Left cardiac atrium (tissue), 4 donors: ENCODE data around the gene TGDS. TPM values are rescaled to one million over a fixed set of nuclear protein-coding genes. Genes with fewer than 3 reads are reported as not detected.
A peak's percentile ranks its signal among the peaks of the same experiment; 100 is the strongest.

ENCODE experiments used
- ATAC-seq, 2 donors: fragments of 200-7000 bp; cut with Tn5 transposase; one replicate each; pipeline ENCODE4 v1.9.1; 2020; ENCODE audit warnings: mild to moderate bottlenecking in 2 of 2, moderate library complexity in 2 of 2
- DNase-seq: peaks from one replicate; pipeline ENCODE4 v3.0.0-alpha.2; 2020
- intact Hi-C, 2 donors: fragments of 100-400 bp; cut with DNase I; formaldehyde crosslinking; loops; one replicate each; pipeline versions ENCODE4 v1.14.1 to v1.15.1; 2022 to 2023
- total RNA-seq, 2 donors: library from RNA; stranded (reverse); fragmentation: NEBNext Ultra II Directional; extraction: Animal tissue kit (Norgen Biotek cat#: 25700); gene quantifications; one replicate each; pipeline ENCODE4 v1.2.1, GENCODE V29; 2021
- donor health status: DM: no; HTN: yes; CAD: no.
- donor health status: DM: no; HTN: yes; CAD: no; lungs with severe emphysema.
- donor health status: DM: yes; HTN: yes; CAD: no.
- donor health status: Dilated cardiomyopathy.

Gene TGDS
- total RNA-seq, 2 donors from 2014 or later, result 4.8 to 6.0 TPM

GRCh38 chr13:94602467-94602866 is 6.5 kb upstream of the TGDS start:
- no peak for ATAC-seq
- intact Hi-C loops, result no loop called here
- DNase-seq, result no peak

GRCh38 chr13:94601446-94602431 is 5.8 kb upstream of the TGDS start, which contains the start of gene GPR180:
TSS of gene GPR180 (plus strand) at chr13:94601857. CDS start at chr13:94601928, 71 bp downstream.
- ATAC-seq (peak; percentile 99 to 100), DNase-seq (peak; percentile 98)
- intact Hi-C loops, result no loop called here

GRCh38 chr13:94599877-94600276 is 3.9 kb upstream of the TGDS start:
- no peak for DNase-seq
- intact Hi-C loops, result no loop called here
- no peak for ATAC-seq

GRCh38 chr13:94598281-94598680 is 2.3 kb upstream of the TGDS start:
- DNase-seq (no peak), ATAC-seq (no peak)
- intact Hi-C loops, result no loop called here

- ATAC-seq, result peak in 1 of 2 donors; percentile 6
- DNase-seq, result no peak
- intact Hi-C loops, result loop anchor here in 1 of 2 donors (2.0 kb wide), 1 partner anchor 48 kb away; no protein-coding TSS in a partner anchor
These were observed 621 bp upstream of the TGDS start for GRCh38 chr13:94596575-94596971.

- intact Hi-C loops, result no loop called here
- no peak for DNase-seq
- ATAC-seq, result peak; percentile 70 to 76
These were observed 677 bp downstream of the TGDS start for GRCh38 chr13:94595001-94595949.

- ATAC-seq (no peak), DNase-seq (no peak)
- intact Hi-C loops, result no loop called here
These were observed 5.2 kb downstream of the TGDS start for GRCh38 chr13:94590744-94591143.

GRCh38 chr13:94588541-94588940 is 7.4 kb downstream of the TGDS start:
- intact Hi-C loops, result no loop called here
- ATAC-seq (no peak), DNase-seq (no peak)

GRCh38 chr13:94586371-94586770 is 9.6 kb downstream of the TGDS start:
- ATAC-seq (no peak), DNase-seq (no peak)
- intact Hi-C loops, result no loop called here

- no peak for ATAC-seq
- DNase-seq, result no peak
- intact Hi-C loops, result no loop called here
These were observed 10.3 kb downstream of the TGDS start for GRCh38 chr13:94585543-94586101.

- no peak for ATAC-seq
- DNase-seq, result no peak
- intact Hi-C loops, result no loop called here
These were observed 12.0 kb downstream of the TGDS start for GRCh38 chr13:94583926-94584325.

GRCh38 chr13:94579063-94579462 is 16.9 kb downstream of the TGDS start:
- no peak for DNase-seq
- no peak for ATAC-seq
- intact Hi-C loops, result no loop called here

GRCh38 chr13:94569615-94570014 is 26.3 kb downstream of the TGDS start:
- intact Hi-C loops, result no loop called here
- ATAC-seq (no peak), DNase-seq (no peak)

- ATAC-seq (no peak), DNase-seq (no peak)
- intact Hi-C loops, result no loop called here
These were observed 27.5 kb downstream of the TGDS start for GRCh38 chr13:94568443-94568842.

- DNase-seq (no peak), ATAC-seq (no peak)
- intact Hi-C loops, result no loop called here
These were observed 28.4 kb downstream of the TGDS start for GRCh38 chr13:94567581-94567980.

- no peak for ATAC-seq
- no peak for DNase-seq
- intact Hi-C loops, result no loop called here
These were observed 34.8 kb downstream of the TGDS start for GRCh38 chr13:94561126-94561525.

GRCh38 chr13:94560116-94560515 is 35.8 kb downstream of the TGDS start:
- no peak for DNase-seq
- intact Hi-C loops, result no loop called here
- ATAC-seq, result no peak

GRCh38 chr13:94559222-94559795 is 36.6 kb downstream of the TGDS start:
- no peak for ATAC-seq
- DNase-seq, result no peak
- intact Hi-C loops, result no loop called here

- no peak for DNase-seq
- intact Hi-C loops, result no loop called here
- ATAC-seq, result no peak
These were observed 37.2 kb downstream of the TGDS start for GRCh38 chr13:94558716-94559115.
